Epithelial cell of proximal tubule (primary cell): ENCODE measurements around the gene PTK6. TPM values are rescaled to one million over a fixed set of nuclear protein-coding genes. Genes with fewer than 3 reads are reported as not detected.

Experiments
- DNase-seq: peaks from one replicate; pipeline ENCODE4 v3.0.0-alpha.2; 2011; ENCODE audit warnings: low read depth
- H3K4me3 ChIP-seq: 2 replicates; pipeline ENCODE4 v1.5.1; 2011; ENCODE audit warnings: low read depth, mild to moderate bottlenecking, low read length
- total RNA-seq: library from RNA; depleted of rRNA; stranded (reverse); fragments of >200 nt; gene quantifications from 2 replicates; pipeline ENCODE4 v1.2.3, GENCODE V29; 2015
- TF ChIP-seq, protein P1 (sequence below): conservative IDR thresholded peaks from 2 replicates; pipeline ENCODE4 v1.5.1; 2012; ENCODE audit warnings: low read depth, mild to moderate bottlenecking, low read length

The PTK6 gene
- total RNA-seq, 1 donor from 2014 or later = not detected

DNA sequence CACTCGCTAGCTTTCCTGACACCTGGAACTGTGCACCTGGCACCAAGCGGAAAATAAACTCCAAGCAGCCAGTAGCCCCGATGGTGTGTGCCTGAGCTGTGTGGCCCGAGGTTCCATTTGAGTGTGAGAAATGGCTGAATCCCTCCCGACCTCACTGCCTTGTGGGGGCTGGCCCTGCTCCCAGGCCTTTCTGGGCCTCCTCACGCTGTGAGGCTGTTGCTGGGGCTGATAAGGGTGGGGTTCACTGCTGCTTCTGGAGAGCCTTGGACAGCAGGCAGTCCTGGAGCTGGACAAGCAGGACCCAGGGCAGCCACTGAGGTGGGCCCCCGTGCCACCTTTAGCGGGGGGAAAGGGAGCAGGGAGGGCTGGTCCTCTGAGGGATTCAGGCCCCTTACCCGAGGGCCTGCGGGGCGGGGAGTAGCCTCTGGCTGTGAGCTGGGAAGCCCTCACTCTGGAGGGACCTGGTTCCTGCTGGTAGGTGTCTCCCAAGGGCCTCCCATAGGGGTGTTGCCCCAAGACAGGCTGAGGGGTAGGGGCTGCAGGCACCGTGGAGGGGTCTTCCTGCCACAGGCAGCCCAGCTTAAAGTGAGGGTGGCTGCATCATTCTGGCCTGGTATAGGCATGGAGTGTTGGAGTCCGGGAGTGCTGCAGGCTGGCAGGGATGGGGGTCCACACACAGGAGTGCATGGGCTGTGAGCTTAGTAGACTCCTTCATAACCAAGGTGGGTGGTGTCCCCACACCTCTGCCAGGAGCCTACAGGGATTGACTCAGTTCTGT is 14.9 kb downstream of the PTK6 start:
- TF ChIP-seq, protein P1, sequence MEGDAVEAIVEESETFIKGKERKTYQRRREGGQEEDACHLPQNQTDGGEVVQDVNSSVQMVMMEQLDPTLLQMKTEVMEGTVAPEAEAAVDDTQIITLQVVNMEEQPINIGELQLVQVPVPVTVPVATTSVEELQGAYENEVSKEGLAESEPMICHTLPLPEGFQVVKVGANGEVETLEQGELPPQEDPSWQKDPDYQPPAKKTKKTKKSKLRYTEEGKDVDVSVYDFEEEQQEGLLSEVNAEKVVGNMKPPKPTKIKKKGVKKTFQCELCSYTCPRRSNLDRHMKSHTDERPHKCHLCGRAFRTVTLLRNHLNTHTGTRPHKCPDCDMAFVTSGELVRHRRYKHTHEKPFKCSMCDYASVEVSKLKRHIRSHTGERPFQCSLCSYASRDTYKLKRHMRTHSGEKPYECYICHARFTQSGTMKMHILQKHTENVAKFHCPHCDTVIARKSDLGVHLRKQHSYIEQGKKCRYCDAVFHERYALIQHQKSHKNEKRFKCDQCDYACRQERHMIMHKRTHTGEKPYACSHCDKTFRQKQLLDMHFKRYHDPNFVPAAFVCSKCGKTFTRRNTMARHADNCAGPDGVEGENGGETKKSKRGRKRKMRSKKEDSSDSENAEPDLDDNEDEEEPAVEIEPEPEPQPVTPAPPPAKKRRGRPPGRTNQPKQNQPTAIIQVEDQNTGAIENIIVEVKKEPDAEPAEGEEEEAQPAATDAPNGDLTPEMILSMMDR = no peak
- no peak for DNase-seq
- H3K4me3 ChIP-seq = peak overlapping the region; percentile 86

DNA sequence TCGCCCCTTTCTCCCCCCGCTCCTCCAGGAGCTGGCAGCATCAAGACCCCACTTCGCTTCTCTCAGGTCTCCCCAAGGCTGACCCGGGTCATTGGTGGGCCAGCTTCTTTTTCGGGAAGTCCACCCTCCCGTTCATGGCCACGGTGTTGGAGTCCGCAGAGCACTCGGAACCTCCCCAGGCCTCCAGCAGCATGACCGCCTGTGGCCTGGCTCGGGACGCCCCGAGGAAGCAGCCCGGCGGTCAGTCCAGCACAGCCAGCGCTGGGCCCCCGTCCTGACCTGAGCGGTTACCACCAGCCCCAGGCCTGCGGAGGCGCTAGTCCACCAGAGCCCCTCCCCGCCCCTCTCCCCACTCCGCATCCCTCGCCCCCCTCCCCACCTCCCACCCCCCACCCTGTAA is 15.6 kb downstream of the PTK6 start:
- H3K4me3 ChIP-seq = peak overlapping the region; percentile 86
- TF ChIP-seq, protein P1 = no peak
- DNase-seq = no peak

DNA sequence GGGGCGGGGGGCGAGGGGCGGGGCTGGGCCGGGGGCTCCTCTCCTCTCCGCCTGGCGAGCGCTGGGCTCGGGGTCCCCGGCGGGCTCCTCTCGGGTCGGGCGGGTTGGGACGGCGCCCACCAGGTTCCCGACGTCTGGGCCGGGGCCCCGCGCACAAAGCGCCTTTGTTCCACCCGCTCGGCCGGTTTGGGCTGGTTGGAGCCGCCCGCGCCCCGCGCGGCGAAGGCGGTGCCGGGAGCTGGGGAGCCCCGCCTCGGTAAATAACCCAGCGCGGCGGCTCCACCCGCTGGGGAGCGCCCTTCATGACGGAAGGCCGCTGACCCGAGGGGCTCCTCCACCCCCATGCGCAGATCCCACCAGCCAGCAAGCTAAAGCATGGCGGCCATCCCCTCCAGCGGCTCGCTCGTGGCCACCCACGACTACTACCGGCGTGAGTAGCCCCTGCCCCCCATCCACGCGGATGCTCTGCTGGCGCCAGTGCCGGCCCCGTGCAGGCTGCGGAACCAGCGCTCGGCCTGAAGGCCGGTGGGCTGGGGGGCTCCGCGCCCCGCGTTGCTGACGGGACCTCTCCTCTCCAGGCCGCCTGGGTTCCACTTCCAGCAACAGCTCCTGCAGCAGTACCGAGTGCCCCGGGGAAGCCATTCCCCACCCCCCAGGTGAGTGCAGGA is 16.1 kb downstream of the PTK6 start:
- TF ChIP-seq, protein P1 = no peak
- DNase-seq = no peak
- H3K4me3 ChIP-seq = peak overlapping the region; percentile 86

DNA sequence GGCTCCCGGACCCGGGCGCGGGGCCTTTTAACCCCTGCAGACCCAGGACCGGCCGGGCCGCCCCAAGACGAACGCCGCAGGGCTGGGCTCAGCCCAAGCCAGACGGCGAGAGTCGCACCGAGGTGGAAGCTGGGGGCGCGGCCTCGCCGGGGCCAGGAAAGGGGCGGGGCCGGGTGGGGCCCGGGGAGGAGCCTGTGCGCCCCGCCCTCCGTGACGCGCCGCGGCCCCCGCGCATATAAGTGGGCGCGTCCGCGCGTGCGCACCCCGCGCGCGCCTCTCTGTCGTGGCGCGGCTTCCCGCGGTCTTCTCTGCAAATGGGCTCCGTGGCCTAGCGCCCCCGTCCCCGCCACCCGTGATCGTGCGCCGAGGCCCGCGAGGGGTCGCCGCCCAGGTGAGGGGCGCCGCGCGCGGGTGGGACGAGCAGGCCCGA is 16.7 kb downstream of the PTK6 start, which contains the start of gene PPDPF:
Gene PPDPF (plus strand): TSS at position 262 of the 430 bp plus-strand sequence. CDS start 544 bp downstream, outside the sequence.
- DNase-seq = no peak
- TF ChIP-seq, protein P1 = no peak
- H3K4me3 ChIP-seq = peak within 1 kb of the TSS; percentile 86

DNA sequence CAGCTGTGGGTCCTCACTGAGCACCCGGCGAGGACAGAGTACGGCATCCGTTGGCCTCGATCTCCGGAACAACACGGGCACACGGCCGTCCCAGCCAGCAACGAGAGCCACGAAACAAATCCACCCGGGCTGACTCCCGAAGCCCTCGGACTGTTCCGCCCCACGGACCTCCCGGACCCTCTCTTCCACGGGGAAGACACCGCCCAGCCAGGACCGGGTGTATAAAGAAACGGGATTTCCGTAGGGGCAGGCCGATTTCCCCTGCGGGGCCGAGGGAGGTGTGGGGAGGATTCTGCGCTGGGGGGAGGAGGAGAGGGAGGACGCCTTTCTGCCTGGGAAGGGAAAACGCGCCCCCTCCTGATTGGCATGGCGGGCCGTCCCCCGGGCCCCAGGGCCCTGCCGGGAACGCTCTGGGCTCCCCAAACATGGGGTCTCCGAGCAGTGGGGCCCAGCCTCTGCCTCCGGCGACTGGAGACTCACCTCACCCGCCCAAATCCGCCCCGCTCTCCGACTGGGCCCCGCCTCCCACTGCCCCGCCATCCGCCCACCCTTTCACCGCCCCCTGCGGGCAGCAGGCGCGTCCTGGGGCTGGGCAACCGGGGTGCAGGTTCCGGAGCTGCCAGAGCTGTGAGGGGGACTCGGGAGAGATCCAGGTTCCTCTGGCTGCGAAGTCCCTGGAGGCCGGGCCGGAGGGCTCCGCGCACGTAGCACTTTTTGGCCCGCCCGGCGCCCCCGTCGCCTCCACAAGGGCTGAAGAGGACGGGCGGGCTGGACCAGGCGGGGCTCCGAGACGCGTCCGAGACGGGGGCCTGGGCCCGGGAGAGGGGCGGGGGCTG is 17.3 kb downstream of the PTK6 start:
- no peak for DNase-seq
- TF ChIP-seq, protein P1 = peak; percentile 32
- H3K4me3 ChIP-seq = peak overlapping the region; percentile 86

DNA sequence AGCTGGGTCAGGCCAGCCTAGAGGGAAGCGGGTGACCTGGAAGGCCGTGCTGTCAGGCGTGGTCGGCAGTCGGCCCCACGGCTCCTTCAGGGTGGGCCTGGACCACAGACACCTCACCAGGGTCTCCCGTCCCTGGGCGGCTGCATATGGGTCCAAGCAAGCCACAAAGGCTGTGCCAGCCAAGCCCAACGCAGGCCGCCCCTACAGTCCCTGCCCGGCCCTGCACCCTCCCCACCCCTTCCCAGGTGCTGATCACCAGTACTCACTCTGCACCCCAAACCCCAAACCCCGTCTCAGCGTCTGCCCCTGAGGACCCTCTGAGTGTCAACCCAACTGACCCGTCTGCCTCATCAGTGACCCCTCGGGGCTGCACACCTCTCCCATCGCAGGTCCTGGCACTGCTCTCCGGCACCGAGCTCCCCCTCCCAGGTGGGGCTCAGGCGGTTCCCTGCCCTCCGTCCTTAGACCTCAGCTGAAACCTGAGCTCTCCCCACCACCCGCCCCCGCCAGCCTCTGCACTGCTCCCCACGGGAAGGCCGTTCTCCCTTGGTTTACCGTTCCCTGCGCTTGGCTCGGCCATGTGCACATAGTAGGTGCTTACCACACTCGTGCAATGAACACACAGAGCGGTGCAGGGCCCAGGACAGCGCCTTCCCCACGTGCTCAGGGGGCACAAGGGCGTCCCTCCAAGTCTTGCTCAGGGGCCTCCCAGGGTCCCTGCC is 18.1 kb downstream of the PTK6 start:
- TF ChIP-seq, protein P1 = no peak
- DNase-seq = no peak

More for the DNA sequence above, 18.1 kb downstream of the PTK6 start:
- peak overlapping the region; percentile 86 for H3K4me3 ChIP-seq
